Measurements from ENCODE around the gene ZNF469.

ZNF469 gene

DNA sequence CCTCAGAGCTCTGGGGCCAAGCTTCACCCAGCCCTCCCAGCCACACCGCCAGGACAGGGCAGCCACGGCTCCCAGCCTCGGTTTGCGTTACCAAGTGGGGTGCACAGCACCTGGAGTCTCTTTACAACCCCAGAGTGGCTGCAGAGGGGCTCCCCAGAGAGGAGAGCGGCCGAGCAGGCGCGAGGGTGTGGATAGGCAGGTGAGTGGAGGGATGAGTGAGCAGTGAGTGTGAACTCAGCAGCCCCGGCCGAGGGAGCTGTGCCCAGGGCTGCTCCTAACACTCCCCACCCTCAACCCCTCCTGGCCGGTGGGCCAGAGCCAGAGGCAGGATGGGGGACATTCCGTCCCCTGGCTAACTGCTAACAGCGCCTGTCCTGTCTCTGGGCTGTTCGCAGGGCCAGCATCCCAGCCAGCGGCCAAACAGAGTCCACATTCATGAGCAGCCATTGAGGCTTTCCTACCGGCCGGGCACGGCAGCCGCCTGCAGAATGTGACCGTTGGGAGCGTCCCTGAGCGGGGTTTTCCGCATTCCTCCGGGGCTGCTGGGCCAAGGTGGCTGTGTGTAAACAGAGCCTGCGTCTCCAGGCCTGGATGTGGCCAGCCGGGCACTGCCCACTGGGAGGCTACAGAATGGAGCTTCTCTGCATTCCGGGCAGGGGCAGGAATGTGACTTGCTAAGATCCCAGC, 5.3 kb downstream of the ZNF469 start:
- H3K4me3 ChIP-seq (ENCODE audit: control insufficient read depth, low read depth, low read length): no peak overlapping the region
- TF ChIP-seq, protein P1, sequence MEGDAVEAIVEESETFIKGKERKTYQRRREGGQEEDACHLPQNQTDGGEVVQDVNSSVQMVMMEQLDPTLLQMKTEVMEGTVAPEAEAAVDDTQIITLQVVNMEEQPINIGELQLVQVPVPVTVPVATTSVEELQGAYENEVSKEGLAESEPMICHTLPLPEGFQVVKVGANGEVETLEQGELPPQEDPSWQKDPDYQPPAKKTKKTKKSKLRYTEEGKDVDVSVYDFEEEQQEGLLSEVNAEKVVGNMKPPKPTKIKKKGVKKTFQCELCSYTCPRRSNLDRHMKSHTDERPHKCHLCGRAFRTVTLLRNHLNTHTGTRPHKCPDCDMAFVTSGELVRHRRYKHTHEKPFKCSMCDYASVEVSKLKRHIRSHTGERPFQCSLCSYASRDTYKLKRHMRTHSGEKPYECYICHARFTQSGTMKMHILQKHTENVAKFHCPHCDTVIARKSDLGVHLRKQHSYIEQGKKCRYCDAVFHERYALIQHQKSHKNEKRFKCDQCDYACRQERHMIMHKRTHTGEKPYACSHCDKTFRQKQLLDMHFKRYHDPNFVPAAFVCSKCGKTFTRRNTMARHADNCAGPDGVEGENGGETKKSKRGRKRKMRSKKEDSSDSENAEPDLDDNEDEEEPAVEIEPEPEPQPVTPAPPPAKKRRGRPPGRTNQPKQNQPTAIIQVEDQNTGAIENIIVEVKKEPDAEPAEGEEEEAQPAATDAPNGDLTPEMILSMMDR (IDR thresholded peaks at IDR 0.05; ENCODE audit: control insufficient read depth, insufficient read depth, low read depth, low read length, missing control alignments): no peak
- no peak for DNase-seq (ENCODE audit: low read depth)

GRCh38 chr16:88389191-88389590, 6.4 kb downstream of the ZNF469 start:
- no peak for DNase-seq (ENCODE audit: low read depth)
- H3K4me3 ChIP-seq (ENCODE audit: control insufficient read depth, low read depth, low read length): no peak overlapping the region
- TF ChIP-seq, protein P1 (IDR thresholded peaks at IDR 0.05; ENCODE audit: control insufficient read depth, insufficient read depth, low read depth, low read length, missing control alignments): no peak

DNA sequence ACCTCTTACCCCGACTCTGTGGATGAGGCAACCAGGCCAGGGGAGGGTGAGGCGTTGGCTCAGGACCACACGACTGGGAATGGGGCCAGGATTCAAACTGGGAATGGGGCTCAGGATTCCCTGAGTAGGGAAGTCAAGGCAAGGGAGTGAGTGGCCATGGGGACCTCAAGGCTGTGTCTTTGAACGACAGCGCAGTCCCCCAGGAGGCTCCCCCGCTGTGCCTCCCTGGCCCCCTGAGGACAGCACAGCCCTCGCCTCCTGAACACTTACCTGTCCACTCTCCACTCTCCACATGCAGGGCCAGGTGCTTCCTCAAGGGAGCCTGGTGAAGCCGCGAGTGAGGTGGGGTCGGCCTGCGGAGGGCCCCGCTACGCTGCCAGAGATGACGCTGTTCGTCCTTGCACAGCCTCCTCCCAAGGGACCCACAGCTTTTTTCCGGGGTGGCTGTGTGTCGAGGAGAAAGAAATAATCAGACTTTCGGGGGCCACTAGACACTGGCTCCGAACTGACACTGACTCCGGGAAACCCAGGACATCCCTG, 6.9 kb downstream of the ZNF469 start:
- TF ChIP-seq, protein P1 (IDR thresholded peaks at IDR 0.05; ENCODE audit: control insufficient read depth, insufficient read depth, low read depth, low read length, missing control alignments): no peak
- no peak for DNase-seq (ENCODE audit: low read depth)
- H3K4me3 ChIP-seq (ENCODE audit: control insufficient read depth, low read depth, low read length): no peak overlapping the region

DNA sequence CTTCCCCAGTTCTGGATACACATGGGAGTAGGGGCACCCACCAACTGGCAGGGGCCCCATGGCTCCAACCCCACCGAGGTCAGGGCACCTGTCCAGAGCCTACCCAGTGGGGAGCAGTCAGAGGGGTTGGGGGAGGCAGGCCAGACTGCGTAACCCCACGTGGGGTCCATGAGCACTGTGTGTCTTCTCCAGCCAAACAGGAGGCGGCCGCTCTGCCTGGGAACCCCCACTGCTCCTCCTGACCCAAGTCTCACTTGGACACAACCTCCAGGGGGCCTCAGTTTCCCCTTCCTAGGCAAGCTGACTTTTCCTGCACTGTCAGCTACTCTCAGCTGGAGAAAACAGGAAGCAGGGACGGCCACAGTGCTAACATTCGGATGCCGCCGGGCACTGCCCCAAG, 7.5 kb downstream of the ZNF469 start:
- TF ChIP-seq, protein P1 (IDR thresholded peaks at IDR 0.05; ENCODE audit: control insufficient read depth, insufficient read depth, low read depth, low read length, missing control alignments): no peak
- no peak for DNase-seq (ENCODE audit: low read depth)
- no peak overlapping the region for H3K4me3 ChIP-seq (ENCODE audit: control insufficient read depth, low read depth, low read length)

DNA sequence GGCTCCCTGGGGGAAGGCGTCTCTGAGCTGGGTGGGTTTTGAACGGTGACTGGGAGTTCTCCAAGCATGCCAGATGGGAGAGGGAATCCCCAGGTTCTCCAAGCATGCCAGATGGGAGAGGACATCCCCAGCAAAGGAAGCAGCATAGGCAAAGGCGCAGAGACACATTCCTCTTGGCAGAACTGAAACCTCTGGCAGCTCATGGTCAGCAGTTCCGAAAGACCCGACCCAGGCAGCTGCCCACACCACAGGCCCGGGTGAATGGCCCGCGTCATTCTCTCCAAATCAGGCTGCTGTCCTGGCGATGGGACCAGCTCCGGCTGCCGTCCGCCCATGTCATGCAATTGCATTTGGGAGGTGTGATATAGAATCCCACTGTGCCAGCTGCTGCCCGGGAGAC, 8.0 kb downstream of the ZNF469 start:
- DNase-seq (ENCODE audit: low read depth): no peak
- no peak overlapping the region for H3K4me3 ChIP-seq (ENCODE audit: control insufficient read depth, low read depth, low read length)
- TF ChIP-seq, protein P1 (IDR thresholded peaks at IDR 0.05; ENCODE audit: control insufficient read depth, insufficient read depth, low read depth, low read length, missing control alignments): no peak

- no peak for DNase-seq (ENCODE audit: low read depth)
- TF ChIP-seq, protein P1 (IDR thresholded peaks at IDR 0.05; ENCODE audit: control insufficient read depth, insufficient read depth, low read depth, low read length, missing control alignments): no peak
- H3K4me3 ChIP-seq (ENCODE audit: control insufficient read depth, low read depth, low read length): no peak overlapping the region
Measured at GRCh38 chr16:88391144-88391850, 8.5 kb downstream of the ZNF469 start.
